HL-60/S4 (cell line): Measurements from ENCODE around the gene NAA40.

Experiments used
- in situ Hi-C: fragments of 300-500 bp; cut with MboI; formaldehyde crosslinking; loops from 2 replicates; pipeline ENCODE4 v1.14.3; 2022; ENCODE audit warnings: low sequenced_read_pairs

NAA40 gene

GRCh38 chr11:63911876-63912275 lies 26.9 kb upstream of the NAA40 start:
- in situ Hi-C loops: no loop called here

DNA sequence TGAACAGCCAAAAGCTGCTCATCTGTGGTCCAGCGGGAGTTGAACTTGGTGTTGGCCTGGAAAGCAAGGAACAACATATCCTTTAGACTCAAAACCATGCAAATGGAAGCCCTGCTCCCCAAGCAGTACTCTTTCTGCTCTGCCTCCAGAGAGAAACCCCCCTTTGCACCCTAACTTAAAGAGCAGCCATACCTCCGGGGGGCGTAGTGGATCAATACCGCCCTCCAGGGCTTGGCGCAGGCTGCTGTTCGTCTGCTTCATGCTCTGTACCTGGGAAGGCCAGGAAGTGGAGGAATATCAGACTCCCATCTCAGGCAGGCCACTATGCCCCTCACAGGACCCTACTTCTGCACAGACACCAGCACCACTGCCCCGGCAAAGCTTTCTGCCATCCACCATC lies 26.1 kb upstream of the NAA40 start:
- in situ Hi-C loops: no loop called here

GRCh38 chr11:63913866-63914830 lies 24.7 kb upstream of the NAA40 start:
- in situ Hi-C loops: no loop called here

- in situ Hi-C loops: no loop called here
Observed at GRCh38 chr11:63914896-63915691, 23.7 kb upstream of the NAA40 start.

- in situ Hi-C loops: no loop called here
Observed at GRCh38 chr11:63915961-63916836, 22.6 kb upstream of the NAA40 start.

- in situ Hi-C loops: no loop called here
Observed at GRCh38 chr11:63916837-63917691, 21.7 kb upstream of the NAA40 start, which contains the start of gene RCOR2. Gene RCOR2, minus strand, starts transcription at chr11:63917164. Its CDS starts 708 bp downstream, at chr11:63916456.

- in situ Hi-C loops: no loop called here
Observed at GRCh38 chr11:63917692-63918506, 20.9 kb upstream of the NAA40 start.

DNA sequence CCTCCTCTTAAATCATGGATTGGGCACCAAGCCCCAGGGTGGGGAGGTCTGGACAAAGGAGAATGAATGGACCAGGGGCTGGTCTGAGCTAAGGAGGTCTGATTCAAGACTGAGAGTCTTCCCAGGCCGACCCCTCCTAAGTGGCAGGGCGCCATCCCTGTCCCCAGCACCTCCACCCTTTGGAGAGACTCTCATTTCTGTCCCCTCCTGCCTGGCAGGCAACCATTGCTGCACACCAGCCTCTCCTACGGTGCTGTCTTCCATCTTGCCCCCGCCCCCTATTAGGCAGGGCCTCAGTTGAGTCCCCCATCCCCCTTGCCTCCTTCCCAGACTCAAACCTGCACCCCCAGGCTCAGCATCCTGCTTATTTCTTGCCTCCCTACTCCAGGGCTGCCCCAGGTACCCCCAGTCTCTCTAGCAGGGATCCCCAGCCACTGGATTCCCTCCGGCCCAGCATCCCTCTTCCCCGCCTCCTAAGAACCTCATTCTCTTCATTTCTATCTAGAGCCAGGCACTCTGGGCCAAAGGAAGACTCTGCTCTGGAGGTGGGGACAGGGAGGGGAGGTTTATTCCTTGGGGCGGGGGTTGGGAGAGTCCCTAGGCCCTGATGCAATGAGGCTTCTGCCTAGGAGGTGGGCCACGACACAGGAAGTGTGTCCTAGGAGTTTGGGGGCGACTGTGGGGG lies 20.2 kb upstream of the NAA40 start:
- in situ Hi-C loops: no loop called here

DNA sequence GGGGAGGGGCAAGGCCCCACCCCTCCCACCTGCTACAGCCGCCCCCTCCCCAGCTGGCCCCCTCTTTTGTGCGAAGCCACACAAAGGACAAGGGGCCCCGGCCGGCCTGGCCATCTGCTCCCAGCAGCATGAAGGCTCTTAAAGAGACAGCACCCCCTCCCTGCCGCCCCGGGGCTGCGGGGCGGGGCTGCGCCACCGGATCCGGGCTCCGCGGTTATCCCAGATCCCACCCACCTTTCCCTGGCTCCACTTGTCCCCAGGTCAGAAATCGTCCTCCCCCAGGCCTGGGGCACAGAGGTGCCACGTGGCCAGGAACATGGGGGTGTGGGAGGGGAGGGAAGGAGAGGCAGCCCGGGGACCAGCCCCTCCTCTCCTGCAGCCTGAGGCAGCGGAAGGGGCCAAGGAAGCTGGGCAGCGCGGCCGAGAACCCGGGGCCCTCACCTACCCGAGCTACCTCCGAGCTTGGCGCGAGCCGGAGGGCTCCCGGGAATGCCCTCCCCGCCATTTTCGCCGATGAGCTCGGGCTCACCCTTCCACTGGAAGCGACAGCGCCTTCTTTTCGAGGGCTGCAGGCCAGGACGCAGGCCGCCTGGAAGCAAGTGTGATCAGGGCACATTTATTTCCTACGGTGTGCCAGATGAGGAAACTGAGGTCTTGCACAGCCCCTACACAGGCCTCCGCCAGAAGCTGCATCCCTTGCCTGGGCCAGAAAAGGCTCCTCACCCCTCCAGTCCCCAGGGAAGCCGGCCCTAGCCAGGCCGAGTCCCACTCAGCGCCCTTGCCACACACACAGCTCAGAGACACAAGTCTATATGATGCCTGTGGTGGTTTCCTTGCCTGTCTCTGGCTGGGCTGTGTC lies 19.3 kb upstream of the NAA40 start:
- in situ Hi-C loops: no loop called here

- in situ Hi-C loops: no loop called here
Observed at GRCh38 chr11:63920126-63920938, 18.5 kb upstream of the NAA40 start.

- in situ Hi-C loops: no loop called here
Observed at GRCh38 chr11:63920939-63921417, 17.8 kb upstream of the NAA40 start.

DNA sequence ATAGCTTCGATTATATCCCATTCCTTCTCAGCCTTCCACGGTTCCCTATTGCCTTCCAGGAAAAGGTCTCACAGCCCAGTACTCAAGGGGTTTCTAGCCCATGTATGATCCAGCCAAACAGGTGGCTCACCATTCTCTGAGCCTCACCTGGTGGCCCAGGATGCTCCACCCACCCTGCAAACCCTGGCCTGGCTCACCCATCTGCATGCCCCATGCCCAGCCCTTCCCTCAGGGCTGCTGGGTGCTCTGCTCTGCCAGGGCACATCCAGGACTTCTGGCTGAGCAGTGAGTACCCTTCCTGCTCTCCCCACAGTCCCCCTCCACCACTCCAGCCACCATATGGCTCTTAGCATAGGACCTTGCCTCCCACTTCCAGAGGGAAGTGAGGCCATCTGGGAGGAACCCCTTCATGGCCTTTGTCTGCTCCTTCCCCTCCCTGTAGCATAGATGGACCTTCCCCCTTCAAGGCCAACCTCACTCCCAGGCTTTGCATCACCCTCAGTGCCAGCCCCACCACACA lies 16.1 kb upstream of the NAA40 start:
- in situ Hi-C loops: no loop called here

DNA sequence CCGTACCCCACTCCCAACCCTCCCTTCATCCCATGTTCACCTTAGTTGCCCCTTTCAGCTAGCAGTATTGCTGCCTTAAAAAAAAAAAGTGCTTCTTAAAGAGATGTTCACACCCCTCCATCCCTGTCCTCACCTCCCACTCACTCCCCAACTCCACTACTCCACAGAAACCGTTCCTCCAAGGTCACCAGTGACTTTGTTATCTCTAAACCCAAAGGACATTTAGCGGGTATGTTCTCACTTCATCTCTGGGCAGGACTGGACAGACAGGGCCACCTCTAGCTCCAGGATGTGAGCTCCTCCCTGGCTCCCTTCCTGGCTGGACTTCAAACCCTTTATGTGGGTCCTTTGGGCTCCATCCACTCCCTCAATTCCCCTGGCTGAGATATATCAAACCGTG lies 15.5 kb upstream of the NAA40 start:
- in situ Hi-C loops: no loop called here

DNA sequence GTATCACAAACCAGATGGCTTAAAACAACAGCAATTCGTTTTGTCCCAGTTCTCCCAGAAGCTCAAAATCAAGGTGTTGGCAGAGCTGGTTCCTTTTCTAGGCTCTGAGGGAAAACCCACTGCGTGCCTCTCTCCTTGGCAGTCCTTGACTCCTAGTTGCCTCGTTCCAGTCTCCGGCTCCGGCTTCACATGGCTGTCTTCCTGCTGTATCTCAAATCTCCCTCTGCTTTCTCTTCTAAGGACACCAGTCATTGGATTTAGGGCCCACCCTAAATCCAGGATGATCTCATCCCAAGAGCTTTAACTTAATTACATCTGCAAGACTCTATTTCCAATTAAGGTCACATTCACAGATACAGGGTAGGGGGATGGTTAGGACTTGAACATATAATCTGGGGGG lies 9.2 kb upstream of the NAA40 start:
- in situ Hi-C loops: no loop called here

- in situ Hi-C loops: no loop called here
Observed at GRCh38 chr11:63931045-63931444, 7.8 kb upstream of the NAA40 start.

- in situ Hi-C loops: no loop called here
Observed at GRCh38 chr11:63931876-63932275, 6.9 kb upstream of the NAA40 start.
